ENCODE results near the gene FLRT2. TPM values are rescaled to one million over a fixed set of nuclear protein-coding genes. Genes with fewer than 3 reads are reported as not detected.

The FLRT2 gene
- total RNA-seq, 1 donor from 2014 or later, result 6.3 TPM

- intact Hi-C loops (cut with DNase I), result loop anchor here (5.0 kb wide), 2 partner anchors 51 to 111 kb away; no protein-coding TSS in a partner anchor
These were observed 1.7 kb upstream of the FLRT2 start for GRCh38 chr14:85528080-85528896.

DNA sequence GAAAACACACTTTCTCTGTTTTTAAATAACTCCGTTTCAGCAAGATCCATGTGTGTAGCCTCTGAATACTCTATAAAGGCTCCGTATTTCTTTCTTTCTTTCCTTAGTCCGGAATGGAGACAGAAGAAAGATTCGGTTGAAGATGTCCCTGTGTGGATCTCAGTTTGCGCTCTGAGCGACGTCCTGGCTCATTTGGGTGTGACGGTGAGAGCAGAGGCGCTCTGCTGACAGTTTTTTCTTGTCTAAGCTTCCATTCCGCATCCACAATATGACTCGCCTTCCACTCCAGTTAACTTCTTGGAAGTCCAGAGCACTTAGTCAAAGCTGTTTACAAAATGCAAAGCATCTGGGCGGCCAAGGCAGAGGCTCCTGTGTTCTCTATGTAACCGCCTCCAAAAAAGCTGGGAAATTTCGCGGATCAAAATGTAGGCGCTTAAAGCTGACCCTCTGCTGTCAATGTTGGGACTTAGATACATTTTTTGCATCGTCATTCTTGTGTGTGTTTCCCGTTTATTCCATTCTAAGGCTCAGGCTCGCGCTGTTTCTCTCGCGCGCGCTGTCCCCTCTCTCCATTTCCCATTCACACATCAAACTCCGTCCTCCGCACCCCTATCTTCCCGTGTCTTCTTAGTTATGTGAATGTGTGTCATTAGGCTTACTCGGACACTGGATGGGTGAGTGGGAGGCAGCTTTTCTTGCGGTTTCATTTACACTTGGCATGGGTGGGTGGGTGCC lies 880 bp upstream of the FLRT2 start:
- DNase-seq (ENCODE audit: low spot score), result no peak
- intact Hi-C loops (cut with DNase I), result loop anchor here (5.0 kb wide), 2 partner anchors 52 to 112 kb away; no protein-coding TSS in a partner anchor

More at GRCh38 chr14:85528080-85528896, 1.7 kb upstream of the FLRT2 start:
- no peak for DNase-seq (ENCODE audit: low spot score)

- intact Hi-C loops (cut with DNase I), result loop anchor here (10.0 kb wide), 1 partner anchor 336 kb away; no protein-coding TSS in a partner anchor
- no peak for DNase-seq (ENCODE audit: low spot score)
These were observed 682 bp downstream of the FLRT2 start for GRCh38 chr14:85530626-85531025.

DNA sequence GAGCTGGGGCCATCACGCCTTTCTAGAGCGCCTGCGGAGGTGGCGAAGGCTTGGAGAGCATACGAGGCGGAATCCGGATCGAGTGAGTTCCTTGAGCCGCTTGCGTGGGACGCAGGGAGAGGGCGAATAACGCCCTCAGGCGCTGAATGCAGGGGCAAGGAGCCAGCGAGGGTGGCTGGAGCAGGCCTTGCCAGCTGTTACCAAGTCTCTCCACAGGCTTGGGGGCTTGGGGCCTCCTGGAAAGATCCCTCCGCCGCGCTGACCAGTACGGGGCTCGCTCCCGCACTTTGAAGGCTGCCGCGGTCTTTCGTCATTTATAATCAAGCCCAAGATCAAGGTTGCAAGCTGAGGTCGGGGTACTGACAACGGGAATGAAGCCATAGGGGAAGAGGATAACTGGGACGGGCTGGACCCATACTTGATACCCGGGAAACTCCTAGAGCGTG lies 1.2 kb downstream of the FLRT2 start:
- intact Hi-C loops (cut with DNase I), result loop anchor here (10.0 kb wide), 1 partner anchor 336 kb away; no protein-coding TSS in a partner anchor

GRCh38 chr14:85531587-85532373 lies 1.8 kb downstream of the FLRT2 start:
- intact Hi-C loops (cut with DNase I), result loop anchor here (10.0 kb wide), 1 partner anchor 337 kb away; no protein-coding TSS in a partner anchor
- DNase-seq (ENCODE audit: low spot score), result peak; percentile 78

More for the DNA sequence above, 1.2 kb downstream of the FLRT2 start:
- no peak for DNase-seq (ENCODE audit: low spot score)

- intact Hi-C loops (cut with DNase I), result loop anchor here (10.0 kb wide), 1 partner anchor 338 kb away; no protein-coding TSS in a partner anchor
- DNase-seq (ENCODE audit: low spot score), result no peak
These were observed 2.6 kb downstream of the FLRT2 start for GRCh38 chr14:85532374-85533022.

DNA sequence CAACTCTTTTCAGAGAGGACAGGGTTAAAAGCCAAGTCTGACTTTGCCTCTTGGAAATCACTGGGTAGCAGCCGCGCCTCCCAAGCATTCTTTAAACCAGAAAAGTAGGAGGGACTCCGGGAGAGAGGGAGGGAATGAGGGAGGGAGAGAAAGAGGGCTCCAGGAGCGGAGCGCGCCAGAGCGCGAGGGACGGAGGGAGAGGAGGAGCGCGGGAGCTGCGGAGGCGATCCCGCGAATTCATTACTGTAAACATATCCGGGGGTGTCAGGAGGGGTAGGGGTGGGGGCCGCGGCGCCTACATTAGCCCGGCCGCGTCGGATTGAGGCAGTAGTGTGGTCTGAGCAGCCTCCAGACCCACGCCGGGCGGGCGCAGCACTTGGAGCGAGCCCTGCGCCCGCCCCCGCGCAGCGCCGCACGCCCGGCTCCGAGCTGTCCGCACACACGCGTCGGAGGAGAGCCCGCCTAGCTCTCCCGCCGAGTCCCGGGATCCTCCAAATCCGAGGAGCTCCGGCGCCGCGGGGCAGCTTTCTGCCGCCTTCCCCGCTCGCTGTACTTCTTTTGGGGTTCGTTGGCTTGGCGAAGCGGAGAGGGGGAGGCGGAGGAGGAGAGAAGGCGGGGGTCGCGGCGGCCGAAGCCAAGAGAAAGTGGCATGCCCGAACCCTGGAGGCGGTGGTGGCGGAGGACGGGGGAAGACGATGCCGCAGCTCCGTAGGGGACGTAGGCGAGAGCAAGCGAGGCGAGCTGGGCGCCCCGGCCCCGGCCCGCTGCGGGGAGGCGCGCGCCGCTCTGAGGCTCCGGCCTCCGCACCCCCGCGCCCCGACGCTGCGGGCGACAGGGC lies 3.3 kb downstream of the FLRT2 start:
- peak; percentile 77 for DNase-seq (ENCODE audit: low spot score)
- intact Hi-C loops (cut with DNase I), result loop anchor here (10.0 kb wide), 1 partner anchor 338 kb away; no protein-coding TSS in a partner anchor

- DNase-seq (ENCODE audit: low spot score), result peak; percentile 66
- intact Hi-C loops (cut with DNase I), result loop anchor here (10.0 kb wide), 1 partner anchor 339 kb away; no protein-coding TSS in a partner anchor
These were observed 3.9 kb downstream of the FLRT2 start for GRCh38 chr14:85533861-85534291.

- intact Hi-C loops (cut with DNase I), result loop anchor here (10.0 kb wide), 1 partner anchor 340 kb away; no protein-coding TSS in a partner anchor
- DNase-seq (ENCODE audit: low spot score), result no peak
These were observed 4.7 kb downstream of the FLRT2 start for GRCh38 chr14:85534458-85535293.

GRCh38 chr14:85535321-85535720 lies 5.4 kb downstream of the FLRT2 start:
- no peak for DNase-seq (ENCODE audit: low spot score)
- intact Hi-C loops (cut with DNase I), result loop anchor here (10.0 kb wide), 1 partner anchor 341 kb away; no protein-coding TSS in a partner anchor

DNA sequence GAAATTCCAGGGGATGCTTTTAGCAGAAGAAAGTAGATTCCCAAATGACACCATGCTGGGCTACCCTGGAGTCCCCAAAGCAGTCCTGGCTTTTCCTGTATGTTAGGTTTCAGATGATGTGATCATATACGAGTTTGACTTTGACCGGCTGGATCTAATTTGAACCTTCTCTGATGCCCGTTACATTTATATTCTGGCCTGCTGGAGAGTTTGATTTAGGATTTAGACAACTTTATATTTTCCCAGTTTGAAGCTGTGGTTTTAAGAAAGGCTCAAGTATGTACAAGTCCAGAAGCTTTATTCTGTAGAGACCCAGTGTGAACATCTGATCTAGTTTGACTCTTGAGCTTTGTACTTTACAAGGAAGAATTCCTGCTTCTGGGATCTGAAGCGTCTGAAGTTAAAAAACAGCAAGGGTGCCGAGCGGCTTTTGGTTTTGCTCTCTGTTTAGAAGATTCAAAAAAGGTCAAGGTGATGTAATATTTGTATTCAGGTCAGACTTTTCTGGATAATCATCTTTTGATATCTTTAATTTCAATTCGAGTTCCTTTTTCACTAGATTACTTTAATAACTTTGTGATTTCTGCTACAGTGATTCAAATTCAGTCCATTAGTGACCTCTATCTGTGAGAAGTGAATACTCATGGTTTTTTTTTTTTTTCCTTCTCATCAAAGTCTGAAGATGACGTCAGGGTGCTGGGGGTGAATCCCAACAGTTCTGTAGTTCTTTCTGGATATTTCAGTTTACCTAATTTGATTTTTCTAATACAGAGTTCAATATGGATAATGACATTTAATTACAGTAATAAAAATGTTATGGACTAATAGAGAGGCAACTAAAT lies 6.3 kb downstream of the FLRT2 start:
- intact Hi-C loops (cut with DNase I), result loop anchor here (10.0 kb wide), 1 partner anchor 341 kb away; no protein-coding TSS in a partner anchor
- DNase-seq (ENCODE audit: low spot score), result no peak

GRCh38 chr14:85536833-85537190 lies 6.9 kb downstream of the FLRT2 start:
- DNase-seq (ENCODE audit: low spot score), result no peak
- intact Hi-C loops (cut with DNase I), result loop anchor here (10.0 kb wide), 1 partner anchor 342 kb away; no protein-coding TSS in a partner anchor

- intact Hi-C loops (cut with DNase I), result loop anchor here (10.0 kb wide), 1 partner anchor 343 kb away; no protein-coding TSS in a partner anchor
- no peak for DNase-seq (ENCODE audit: low spot score)
These were observed 7.6 kb downstream of the FLRT2 start for GRCh38 chr14:85537526-85537925.

- intact Hi-C loops (cut with DNase I), result loop anchor here (10.0 kb wide), 1 partner anchor 344 kb away; no protein-coding TSS in a partner anchor
- DNase-seq (ENCODE audit: low spot score), result no peak
These were observed 8.7 kb downstream of the FLRT2 start for GRCh38 chr14:85538636-85539035.

DNA sequence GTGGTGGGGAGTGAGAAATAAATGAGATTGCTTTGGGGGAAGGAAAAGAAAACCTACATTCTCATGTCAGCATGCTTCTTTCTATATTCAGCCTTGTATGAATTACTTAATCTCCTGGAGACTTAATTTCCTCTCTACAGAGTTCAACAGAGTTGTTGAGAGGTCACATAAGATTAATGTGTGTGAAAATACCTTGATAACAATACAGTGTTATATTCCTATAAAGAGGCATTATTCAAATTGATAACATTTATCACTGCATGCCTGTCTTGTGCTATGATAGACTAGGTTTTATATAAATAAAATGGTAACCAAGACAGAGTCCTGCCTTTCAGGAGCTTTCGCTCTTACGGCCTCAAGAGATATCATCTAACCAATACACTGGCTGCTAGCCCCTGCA lies 9.6 kb downstream of the FLRT2 start:
- DNase-seq (ENCODE audit: low spot score), result no peak
- intact Hi-C loops (cut with DNase I), result loop anchor here (10.0 kb wide), 1 partner anchor 345 kb away; no protein-coding TSS in a partner anchor

GRCh38 chr14:85542623-85543022 lies 12.7 kb downstream of the FLRT2 start:
- intact Hi-C loops (cut with DNase I), result no loop called here
- DNase-seq (ENCODE audit: low spot score), result no peak

All from cardiac septum (tissue), 1 donor.